Keratinocyte (primary cell): ENCODE data around the gene TBX3.

Source experiments
- EZH2 ChIP-seq: IDR thresholded peaks from one replicate; pipeline ENCODE4 v1.6.1; 2012; ENCODE audit warnings: inconsistent platforms, mild to moderate bottlenecking, low read length, moderate library complexity
- TF ChIP-seq, protein P1 (sequence below), 3 experiments: IDR thresholded peaks in 1 of 3; conservative IDR thresholded peaks in 1 of 3; optimal IDR thresholded peaks in 1 of 3; 2 replicates in 2 of 3; 3 replicates in 1 of 3; pipeline versions ENCODE3 to v1.5.1; 2011; ENCODE audit warnings: low read length in 3 of 3, mild to moderate bottlenecking in 3 of 3, moderate library complexity in 2 of 3, control low read depth in 1 of 3, inconsistent platforms in 1 of 3; ENCODE audit not compliant: insufficient read depth in 2 of 3; ENCODE audit errors: extremely low read depth in 1 of 3

DNA sequence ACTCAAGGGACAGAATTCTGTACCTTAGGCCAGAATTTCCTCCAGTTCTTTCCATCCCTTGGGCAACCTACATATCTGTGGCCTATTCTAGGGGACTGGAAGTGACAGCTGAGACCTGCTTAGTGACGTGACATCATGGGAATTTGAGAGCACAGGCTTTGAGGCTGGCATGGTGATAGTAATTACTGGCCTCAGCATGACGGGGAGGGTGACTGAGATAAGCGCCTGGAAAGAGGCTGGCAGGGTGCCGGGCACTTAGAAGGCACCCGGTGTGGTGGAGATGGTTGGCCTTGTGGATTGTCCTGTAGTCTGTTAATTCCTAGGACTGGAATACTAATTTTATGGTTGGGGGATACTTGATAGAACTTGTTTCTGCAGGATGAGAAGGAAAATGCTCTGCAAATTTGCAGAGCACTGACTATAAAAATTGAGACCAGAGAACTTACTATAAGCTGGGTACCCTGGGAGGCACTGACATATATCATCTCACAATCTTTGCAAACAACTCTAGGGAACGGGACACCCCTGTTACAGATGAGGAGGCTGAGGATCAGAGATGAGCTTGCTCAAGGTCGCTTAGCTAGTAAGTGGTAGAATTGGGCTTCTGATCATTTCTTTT lies 42.2 kb upstream of the TBX3 start:
- TF ChIP-seq, protein P1, sequence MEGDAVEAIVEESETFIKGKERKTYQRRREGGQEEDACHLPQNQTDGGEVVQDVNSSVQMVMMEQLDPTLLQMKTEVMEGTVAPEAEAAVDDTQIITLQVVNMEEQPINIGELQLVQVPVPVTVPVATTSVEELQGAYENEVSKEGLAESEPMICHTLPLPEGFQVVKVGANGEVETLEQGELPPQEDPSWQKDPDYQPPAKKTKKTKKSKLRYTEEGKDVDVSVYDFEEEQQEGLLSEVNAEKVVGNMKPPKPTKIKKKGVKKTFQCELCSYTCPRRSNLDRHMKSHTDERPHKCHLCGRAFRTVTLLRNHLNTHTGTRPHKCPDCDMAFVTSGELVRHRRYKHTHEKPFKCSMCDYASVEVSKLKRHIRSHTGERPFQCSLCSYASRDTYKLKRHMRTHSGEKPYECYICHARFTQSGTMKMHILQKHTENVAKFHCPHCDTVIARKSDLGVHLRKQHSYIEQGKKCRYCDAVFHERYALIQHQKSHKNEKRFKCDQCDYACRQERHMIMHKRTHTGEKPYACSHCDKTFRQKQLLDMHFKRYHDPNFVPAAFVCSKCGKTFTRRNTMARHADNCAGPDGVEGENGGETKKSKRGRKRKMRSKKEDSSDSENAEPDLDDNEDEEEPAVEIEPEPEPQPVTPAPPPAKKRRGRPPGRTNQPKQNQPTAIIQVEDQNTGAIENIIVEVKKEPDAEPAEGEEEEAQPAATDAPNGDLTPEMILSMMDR (optimal IDR thresholded peaks at IDR 0.05 in 1 of 3, IDR thresholded peaks at IDR 0.05 in 1 of 3, conservative IDR thresholded peaks at IDR 0.05 in 1 of 3; ENCODE audit: extremely low read depth in 1 of 3, insufficient read depth in 2 of 3, low read length in 3 of 3) = no peak
- TF ChIP-seq EZH2 = no peak
